Activated naive CD8-positive, alpha-beta T cell treated with anti-CD3 and anti-CD28 coated beads, Interleukin-2, amount 50 U/mL, for 16 hours (primary cell): Measurements from ENCODE around the gene NEDD4L.
"Not testable (repeated sequence)": the region's sequence is repeated elsewhere in the genome, so short reads cannot be mapped to it uniquely, and the experiment has no call there.

Source experiments
- DNase-seq: peaks from one replicate; pipeline ENCODE4 v3.0.0-alpha.2; 2020; ENCODE audit warnings: low read depth, low spot score

NEDD4L gene

DNA sequence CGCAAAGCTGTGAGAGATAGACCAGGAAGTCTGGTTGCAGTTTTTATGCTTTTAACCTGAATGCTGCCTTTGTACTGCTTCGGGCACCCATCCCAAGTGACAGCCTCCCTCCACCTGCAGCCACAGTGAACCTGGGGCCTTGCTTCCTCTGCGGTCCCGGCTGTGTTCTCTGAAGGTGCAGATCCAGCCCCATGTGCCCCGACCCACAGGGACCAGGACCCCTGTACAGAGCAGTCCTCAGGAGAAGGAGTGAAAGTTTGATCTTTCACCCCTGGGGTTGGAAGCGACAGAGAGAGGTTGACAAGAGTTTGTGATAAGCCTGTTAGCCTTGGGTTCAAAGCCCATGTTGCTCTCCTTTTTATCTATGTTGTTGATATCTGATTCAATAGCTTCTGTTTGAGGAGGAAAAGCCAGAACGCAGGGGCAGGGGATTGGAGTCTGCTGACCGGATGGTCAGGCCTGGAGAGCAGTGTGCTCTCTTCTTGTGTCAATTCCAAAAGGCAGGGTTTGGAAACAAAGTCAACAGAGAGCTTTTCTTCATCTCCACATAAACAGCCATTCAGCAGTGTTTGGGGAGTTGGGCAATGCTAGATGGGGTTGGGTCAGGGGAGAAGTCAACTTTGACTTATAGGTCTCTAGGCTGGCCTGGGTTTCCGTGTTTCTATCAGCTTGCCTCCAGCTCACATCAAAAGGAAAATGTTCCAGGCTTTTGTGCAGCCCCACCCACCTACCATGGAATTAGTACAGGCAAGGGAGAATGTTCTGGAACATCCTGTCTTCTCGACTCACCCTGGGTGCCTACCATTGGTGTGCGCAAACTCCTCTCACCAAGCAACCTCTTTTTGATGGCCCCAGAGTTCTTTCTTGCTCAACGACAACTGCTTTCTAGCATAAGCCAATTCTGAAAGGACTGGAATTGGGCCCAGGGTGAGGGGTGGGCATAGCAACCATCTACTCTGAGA, 369.9 kb downstream of the NEDD4L start:
- DNase-seq = no peak

DNA sequence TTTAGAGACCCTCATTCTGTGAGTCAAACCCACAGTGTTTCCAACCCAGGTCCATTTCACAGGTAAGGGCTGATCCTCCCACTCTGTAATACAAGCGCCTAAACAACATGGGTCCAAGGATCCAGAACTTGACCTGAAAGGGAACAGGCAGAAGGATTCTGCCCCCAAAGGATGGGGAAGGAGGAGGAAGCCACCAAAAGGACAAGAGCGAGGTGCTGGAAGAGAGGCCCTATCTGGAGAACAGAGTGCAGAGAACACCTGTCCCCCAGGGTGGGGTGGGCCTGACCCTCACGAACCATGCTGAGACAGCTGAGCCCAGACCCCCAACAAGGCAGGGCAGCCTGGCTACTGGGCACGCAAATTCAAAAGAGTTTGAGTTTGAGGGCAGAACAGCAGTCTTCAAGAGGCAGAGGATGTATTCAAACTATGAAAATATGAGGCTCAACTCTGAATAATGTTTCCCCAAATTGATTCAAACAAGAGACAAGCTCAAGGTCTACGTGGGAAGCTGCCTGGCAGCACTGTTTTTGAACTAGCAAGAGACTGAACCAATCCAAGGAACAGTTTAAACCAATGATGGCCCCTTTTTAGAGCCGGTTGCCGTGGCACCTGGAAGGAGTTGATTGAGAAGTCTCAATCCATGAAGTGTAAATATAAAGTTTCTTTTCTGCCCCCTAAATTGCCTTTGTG, 372.1 kb downstream of the NEDD4L start:
- no peak for DNase-seq

DNA sequence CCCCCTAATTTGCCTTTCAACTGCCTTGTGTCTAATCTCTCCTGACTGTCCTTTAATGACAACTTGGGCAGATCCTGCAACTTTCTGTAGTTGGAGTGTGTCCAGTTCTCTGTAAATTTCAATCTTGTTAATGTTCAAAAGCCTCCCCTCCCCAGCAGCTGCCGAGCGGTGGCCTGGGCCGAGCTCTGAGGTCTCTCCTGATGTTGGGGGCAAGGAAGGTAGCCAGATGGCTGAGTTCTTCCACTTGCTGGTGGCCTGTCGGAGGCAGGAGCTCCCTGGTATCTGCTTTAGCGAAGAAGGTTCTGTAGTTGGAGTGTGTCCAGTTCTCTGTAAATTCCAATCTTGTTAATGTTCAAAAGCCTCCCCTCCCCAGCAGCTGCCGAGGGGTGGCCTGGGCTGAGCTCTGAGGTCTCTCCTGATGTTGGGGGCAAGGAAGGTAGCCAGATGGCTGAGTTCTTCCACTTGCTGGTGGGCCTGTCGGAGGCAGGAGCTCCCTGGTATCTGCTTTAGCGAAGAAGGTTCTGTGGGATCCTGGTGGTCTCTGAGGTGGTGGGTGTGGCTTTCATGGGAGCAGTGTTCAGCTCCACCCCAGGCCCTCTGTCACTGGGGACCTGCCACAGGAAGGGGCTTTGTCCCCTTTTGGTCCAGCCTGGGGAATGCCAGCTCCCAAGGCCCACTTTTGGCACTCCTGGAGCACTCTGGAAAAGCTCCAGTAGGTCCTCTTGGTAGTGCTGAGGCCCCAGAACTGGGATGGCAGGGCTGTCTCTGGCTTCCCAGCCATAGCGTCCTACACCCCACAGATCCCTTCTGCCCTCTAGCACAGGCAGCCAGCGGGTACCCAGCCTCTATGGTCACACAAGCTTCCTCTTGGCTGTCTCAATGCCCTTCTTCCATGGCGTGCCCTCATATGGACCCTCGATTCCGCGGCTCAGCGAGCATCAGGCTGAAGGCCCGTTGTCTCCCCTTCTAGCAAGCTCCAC, 373.0 kb downstream of the NEDD4L start:
- no peak for DNase-seq

DNA sequence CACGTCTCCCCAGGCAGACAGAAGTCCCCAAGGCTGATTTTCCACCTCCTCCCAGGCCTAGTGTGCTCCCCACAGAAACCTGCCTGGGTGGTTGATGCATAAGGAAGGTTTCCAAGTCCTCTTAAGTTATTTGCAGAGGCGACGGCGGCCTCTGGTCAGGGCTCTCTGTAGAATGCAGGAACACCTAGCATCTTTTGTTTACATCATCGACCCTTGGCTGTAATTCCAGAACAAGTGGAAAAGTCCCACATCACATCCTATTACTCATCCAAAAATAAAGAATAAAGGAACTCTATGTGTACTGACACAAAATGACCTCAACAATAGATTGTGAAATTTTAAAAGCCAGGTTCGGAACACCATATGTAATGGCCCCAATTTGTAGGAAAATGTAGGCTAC, 373.7 kb downstream of the NEDD4L start:
- no peak for DNase-seq

DNA sequence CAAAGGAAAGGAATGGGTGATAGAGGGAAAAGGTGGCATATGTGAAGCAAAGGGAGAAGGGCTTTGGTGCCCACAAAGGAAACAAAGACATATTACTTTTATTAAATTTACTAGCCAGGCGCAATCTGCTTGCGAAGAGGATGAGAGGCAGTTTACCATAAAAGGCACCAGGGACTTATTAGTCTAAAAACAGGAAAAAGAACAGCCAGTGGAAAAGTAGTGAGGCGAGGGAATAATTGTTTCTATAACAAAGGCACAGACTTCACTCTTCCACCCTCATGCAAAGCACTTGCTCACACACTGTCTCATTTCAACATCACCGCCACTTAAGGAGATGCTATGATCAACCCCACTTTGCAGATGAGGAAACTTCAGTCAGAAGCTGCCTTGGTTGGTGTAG, 374.3 kb downstream of the NEDD4L start:
- no peak for DNase-seq

DNA sequence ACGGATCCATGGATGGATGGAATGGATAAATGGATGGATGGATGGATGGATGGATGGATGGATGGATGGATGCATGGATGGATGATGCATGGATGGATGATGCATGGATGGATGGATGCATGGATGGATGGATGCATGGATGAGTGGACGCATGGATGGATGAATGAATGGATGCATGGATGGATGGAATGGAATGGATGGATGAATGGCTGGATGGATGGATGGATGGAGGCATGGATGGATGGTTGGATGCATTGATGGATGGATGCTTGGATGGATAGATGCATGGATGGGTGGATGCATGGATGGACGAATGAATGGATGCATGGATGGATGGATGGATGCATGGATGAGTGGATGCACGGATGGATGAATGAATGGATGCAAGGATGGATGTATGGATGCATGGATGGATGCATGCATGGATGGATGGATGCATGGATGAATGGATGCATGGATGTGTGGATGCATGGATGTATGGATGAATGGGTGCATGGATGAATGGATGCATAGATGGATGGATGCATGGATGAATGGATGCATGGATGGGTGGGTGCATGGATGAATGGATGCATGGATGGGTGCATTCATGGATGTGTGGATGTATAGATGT, 375.7 kb downstream of the NEDD4L start:
- DNase-seq = no peak

DNA sequence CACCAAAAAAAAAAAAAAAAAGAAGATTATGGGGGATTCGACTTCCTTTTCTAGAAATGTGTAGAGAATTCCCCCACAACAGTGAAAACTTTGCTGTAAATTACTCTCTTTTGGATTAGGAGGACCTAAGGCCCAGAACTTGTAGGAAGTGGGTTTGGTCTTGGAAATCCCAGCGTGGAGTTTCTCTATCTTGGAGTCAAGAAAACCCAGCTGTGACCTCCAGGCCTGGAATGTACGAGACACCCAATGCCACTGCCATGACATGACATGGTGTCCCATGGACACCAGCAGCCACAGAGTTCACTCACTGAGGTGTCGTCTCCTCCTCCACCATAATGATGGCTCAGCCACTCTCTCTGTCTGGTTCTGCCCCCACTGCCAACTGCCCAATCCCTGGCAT, 382.6 kb downstream of the NEDD4L start:
- no peak for DNase-seq

DNA sequence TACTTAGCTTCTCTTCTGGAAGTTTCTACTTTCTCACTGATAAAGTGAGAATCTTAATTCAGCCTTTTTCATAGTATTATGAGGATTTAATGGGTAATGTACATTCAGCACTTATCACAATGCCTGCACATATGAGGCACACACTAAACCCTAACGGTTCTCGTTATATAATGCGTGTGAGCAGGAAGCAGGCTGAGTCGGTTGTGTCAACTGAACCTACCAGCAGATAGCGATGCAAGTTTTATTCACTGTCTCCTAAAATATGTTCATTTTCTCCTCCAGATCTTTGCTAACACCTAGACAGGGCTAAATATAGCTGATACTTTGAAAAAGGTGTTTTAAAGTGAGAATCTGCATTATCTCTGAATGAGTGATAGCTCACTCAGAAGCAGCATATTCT, 383.3 kb downstream of the NEDD4L start:
- no peak for DNase-seq

DNA sequence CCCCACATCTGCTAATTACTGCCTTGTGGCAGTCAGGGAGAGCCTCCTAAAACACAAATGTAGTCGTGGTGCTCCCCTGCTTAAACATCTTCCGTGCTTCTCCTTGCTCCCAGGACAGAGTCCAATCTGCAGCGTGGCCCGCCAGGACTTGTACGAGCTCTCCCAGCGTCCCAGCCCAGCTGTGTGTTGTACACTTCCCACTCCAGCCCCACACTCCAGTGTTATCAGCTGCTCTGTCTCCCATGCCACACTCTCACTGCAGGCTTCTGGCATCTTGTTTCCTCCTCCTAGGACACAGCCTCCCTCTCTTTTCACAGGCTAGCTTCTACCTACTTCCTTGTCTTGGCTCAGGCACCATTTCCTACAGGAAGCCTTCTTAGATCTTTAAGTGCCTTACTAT, 385.4 kb downstream of the NEDD4L start:
- DNase-seq = no peak

DNA sequence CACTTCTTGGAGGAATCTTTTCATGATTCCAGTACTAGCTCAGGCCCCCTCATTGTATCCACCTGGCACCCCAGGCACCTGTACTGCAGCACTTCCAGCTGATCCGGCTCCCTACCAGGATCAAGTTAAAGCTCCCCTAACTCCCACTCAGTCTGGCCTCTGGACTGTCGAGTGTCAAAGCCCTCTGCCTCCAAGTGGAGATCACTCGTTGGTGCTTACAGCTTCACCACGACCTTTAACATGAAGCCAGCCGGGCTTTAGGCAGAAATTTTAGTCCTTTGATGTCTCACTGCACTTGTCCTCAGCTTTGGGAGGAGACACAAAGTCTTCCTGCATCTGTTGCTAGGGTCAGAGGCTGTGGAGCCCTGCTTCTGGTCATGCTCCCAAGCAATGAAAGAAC, 387.2 kb downstream of the NEDD4L start:
- DNase-seq = no peak

DNA sequence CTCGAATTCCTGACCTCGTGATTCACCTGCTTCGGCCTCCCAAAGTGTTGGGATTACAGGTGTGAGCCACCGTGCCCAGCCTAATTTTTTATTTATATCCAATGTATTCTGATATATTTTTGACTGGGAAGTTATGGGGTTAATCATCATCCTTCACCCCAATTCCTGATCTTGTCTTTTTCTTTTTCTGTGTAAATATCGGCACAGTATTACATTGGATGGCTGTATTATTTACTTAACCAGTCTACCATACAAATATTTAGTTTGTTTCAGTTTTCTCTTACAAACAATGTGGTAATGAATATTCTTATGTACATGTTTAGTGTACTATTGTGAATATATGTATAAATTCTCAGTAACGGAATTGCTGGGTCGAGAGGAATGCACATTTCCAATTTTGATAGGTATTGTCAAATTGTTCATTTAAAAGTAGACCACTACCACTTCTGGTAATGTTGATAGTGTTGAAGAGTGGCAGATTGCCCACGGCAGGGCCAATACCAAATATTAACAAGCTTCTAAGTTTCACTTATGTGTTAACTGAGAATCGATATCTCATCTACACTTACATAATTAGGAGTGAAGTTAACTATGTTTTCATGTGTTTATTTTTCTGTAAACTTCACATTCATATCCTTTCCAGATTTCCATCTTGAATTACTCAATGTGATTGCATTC, 388.2 kb downstream of the NEDD4L start:
- DNase-seq = no peak

DNA sequence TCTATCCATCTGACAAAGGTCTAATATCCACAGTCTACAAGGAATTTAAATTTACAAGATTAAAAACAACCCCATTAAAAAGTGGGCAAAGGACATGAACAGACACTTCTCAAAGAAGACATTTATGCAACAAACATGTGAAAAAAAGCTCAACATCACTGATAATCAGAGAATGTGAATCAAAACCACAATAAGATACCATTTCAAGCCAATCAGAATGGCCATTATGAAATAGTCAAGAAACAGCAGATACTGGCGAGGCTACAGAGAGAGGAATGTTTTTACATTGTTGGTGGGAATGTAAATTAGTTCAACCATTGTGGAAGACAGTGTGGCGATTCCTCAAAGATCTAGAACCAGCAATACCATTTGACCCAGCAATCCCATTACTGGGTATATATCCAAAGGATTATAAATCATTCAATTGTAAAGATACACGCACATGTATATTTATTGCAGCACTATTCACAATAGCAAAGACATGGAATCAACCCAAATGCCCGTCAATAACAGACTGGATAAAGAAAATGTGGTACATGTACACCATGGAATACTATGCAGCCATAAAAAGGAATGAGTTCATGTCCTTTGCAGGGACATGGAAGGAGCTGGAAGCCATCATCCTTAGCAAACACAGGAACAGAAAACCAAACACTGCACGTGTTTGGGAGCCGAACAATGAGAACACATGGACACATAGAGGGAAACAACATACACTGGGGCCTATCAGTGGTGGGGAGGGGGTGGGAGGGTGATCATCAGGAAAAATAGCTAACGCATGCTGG, 391.4 kb downstream of the NEDD4L start:
- DNase-seq = not testable (repeated sequence)

DNA sequence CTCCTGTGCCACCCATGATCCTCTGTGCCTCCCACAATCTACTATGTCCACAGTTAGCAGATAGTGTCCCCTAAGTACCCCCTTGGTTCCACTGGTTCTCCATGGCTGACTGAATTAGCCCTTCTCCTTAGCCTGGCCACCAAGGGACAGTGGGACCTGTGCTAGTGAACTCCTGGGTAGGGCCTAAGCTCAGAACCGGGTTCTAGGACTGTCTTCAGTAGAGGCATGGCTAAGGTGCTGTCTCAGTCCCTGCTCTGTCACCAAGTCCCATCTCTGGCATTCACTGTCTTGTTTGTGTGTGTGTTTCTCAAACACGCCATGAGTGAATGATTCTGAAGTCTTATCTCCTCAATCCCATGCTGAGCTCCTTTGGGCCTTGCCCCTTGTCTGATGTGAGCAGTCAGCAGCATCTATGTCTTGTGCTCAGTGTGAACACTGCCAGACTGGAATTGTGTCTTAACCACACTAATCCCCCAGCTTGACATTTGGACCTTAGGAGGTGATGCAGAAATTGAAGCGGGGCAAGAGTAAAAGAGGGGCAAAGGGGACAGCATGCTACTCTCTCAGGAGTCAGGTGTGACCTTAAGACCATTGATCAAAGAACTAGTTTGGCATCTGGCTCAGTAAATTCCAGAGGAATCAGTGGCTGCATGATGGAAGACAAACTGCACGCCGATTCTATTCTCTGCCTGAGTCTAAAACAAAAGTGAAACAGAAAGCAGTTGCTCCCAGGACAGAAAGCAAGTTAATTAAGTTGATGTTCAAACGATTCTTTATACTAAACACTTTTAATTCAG, 394.3 kb downstream of the NEDD4L start:
- DNase-seq = no peak

DNA sequence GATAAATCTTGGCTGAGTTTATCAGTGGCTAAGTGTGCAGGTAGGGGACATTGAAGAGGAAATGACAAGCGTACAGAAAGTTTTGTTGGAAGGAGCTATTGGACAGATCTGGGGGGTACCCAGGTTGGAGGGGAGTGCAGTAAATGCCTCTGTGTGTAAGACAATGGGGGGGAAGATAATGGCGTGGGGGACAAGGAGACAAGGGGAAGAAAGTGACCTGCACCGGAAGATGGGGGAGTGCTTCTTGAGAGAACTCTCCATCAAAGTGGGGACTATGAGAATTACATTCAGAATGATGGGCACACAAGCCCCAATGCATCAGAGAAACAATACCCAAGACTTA, 394.9 kb downstream of the NEDD4L start:
- DNase-seq = no peak

DNA sequence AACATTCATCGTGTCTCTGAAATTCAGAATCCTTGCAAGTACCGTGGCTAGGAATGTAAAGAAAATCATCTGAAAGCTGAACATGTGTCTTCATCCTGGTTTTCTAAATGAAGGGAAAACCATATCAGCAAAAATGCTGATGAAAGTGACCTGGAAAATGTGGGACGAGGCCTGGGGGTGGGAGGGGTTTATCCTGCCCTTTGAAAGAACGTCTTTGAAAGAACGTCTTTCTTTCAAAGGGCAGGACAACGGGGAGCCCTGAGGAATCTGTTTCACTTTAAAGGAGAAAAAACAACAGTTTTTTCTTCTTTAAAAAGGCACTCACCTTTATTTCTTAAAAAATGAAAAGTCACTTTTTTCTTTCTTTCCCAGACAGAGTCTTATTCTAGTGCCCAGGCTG, 399.6 kb downstream of the NEDD4L start:
- no peak for DNase-seq

DNA sequence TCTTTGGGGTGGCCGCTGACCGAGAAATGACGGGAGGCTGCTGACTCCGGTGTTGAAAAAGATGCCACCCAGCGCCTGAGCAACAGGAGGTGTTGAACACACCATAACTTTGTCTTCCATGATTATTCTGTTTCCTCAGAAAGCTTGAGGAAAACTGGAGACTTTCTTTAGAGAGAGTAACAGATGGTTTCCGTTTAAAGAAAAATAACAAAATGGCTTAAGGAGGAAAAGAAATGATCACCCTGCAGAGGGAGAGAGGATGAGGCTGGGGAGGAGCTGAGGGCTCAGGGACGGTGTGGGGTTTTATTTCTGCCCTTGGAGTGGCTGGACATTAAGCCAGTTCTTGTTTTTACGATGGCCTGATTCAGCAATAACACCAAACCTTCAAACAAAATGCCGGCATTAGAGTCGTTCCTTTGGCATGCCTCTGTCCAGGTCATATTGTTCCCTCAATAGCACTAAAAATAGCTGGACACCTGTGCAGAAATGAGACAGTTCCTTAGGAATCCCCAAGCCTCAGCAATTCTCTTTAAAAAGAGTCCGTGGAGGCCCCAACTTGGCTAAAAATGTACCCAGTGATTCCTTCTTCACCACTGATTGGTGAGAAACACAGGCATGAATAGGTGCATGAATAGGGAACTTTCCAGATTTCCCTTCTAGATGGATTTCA, 402.5 kb downstream of the NEDD4L start:
- DNase-seq = no peak

DNA sequence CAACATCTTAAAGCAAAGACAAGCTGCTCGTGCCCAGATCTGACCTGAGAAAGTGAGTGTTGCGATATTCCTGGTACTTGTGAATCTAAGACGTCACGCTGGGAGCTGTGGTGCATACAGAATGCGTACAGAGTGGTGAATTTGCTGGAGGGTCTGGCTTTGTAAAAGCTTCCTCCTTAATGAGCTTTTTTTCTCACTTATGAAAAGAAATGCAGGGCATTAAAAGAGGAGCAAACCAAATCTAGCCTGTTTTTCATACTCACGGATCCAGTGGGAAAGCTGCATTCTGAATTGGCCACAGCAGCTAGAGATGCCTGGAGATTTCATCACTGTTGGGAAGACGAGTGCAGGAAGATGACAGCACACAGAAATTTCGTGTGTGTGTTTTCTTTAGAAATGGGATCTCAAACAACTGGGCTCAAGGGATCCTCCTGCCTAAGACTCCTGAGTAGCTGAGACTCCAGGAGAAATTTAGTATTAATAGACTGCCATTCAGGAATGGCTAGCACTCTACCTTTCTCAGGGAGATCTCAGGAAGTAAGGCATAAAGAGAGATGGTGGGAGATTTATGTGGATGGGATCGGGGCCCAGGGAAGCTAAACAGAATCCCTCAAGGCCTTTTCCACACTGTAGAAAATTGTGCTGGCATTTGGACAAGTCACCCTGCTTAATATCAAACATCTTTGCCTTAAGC, 403.5 kb downstream of the NEDD4L start:
- DNase-seq = no peak

DNA sequence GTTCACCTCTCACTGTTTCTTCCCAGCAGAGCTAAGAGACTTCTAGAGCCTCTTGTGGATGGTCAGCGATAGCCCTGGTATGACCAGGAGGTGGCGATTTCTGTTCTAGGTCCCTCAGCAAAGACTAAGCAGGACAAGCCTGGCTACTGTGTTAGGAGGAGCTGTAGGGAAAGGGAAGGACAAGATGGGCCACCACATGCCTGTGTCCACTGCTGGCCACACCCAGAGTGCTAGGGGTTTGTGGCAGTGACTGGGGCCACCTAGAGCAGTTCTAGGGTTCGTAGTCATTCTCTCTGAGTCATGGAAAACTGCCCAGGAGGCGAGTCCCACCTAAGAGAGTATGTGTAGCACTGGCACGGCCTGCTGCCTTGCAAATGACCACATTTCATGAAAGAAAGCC, 405.4 kb downstream of the NEDD4L start:
- DNase-seq = no peak
